ENCODE measurements around the gene VIT.

Gene VIT

DNA sequence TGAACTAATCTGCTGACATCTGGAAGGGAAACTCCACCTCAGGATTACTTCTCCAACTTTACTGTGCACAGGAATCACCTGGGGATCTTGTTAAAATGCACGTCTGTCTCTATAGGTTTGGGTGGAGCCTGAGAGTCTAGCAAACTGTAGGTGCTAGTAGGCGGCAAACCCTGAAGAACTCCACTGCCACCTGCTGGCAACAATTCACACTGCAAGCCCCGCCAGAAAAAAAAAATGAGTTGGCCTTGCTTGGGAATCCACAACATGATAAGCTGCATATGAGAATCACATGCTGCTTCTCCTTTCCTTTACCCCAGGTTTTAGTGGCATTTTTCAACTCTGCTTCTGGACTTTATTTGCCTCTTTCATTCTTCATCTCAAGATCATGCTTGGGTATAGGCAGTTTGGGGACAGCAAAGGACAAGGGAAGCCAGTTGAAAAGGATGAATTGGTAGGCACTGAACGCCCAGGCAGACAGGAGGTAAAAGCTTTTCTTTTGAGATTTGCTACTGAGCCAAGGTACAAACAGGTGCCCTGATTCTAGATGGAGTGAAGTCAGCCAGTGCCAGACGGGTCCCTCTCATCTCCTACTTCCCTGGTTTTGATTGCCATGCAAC, 88.8 kb downstream of the VIT start:
- Histone ChIP-seq H3K4me3 (ENCODE audit: low read depth, low read length) (0 out of 2 replicates have a peak overlapping the region, but pooled peaks have one; percentile 2), H3K27ac (ENCODE audit: low read depth, low read length) (no peak overlapping the region), H3K27me3 (ENCODE audit: control insufficient read depth, insufficient read depth, low read length) (no peaks in the 10 kb centered on the region), H3K9me3 (ENCODE audit: control insufficient read depth, insufficient read depth, low read depth, low read length) (no peaks in the 10 kb centered on the region), H3K9ac (ENCODE audit: low read length) (no peak overlapping the region), H3K4me1 (ENCODE audit: control insufficient read depth, insufficient read depth, low read length) (peaks cover 35% of the 10 kb centered on the region), H3K36me3 (ENCODE audit: control insufficient read depth, insufficient read depth, low read length) (no peaks in the 10 kb centered on the region)

DNA sequence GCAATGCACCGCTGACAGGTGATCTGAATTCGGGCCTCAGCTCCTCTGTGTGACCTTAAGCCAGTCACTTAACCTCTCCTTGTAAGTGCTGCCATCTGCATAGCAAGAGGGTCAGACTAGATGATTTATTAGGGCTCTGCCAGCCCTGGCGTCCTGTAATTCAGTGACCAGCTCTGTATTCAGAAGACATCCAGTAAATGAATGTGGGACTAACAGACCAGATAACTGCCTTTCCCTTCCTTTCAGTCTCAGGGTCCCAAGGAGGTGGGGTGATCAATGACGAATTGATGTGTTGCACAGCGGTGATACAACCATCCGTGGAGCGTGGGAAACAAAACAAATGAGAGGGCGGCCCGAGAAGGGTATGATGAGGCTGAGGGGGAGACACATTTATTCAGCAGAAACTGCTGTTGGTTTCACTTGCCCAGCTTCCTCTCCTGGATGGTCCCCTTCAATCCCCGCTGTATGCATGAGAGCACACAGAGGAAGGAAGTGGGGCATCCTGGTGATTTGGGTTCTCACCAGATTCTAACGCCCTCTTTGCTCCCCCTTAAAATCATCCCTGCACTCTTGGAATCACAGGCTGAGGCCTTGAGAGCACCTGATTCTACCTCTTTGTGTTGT, 92.8 kb downstream of the VIT start:
- Histone ChIP-seq H3K4me3 (ENCODE audit: low read depth, low read length) (no peak overlapping the region), H3K4me1 (ENCODE audit: control insufficient read depth, insufficient read depth, low read length) (peaks cover 14% of the 10 kb centered on the region), H3K36me3 (ENCODE audit: control insufficient read depth, insufficient read depth, low read length) (no peaks in the 10 kb centered on the region), H3K9me3 (ENCODE audit: control insufficient read depth, insufficient read depth, low read depth, low read length) (no peaks in the 10 kb centered on the region), H3K27ac (ENCODE audit: low read depth, low read length) (no peak overlapping the region), H3K27me3 (ENCODE audit: control insufficient read depth, insufficient read depth, low read length) (no peaks in the 10 kb centered on the region), H3K9ac (ENCODE audit: low read length) (no peak overlapping the region)

DNA sequence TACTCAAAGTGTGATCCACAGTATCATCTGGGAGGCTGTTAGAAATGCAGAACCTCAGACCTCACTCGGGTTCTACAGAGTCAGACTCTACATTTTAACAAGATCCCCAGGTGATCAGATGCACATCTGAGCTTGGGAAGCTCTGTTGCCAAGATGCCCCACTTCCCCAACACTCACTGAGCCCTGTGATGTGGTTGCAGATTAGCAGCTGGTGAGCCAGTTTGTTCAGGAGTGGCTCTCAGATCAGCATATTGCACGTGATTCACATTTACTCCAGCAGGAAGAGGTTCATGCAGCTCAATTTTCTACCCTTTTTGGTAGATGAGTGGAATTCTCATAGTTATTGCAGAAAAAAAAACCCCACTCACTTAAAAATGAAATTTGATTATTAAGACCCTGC, 96.4 kb downstream of the VIT start:
- no peaks in the 10 kb centered on the region for H3K9me3 ChIP-seq (ENCODE audit: control insufficient read depth, insufficient read depth, low read depth, low read length)
- H3K4me1 ChIP-seq (ENCODE audit: control insufficient read depth, insufficient read depth, low read length) = peaks cover 9% of the 10 kb centered on the region
- no peak overlapping the region for H3K4me3 ChIP-seq (ENCODE audit: low read depth, low read length)
- no peak overlapping the region for H3K27ac ChIP-seq (ENCODE audit: low read depth, low read length)
- H3K27me3 ChIP-seq (ENCODE audit: control insufficient read depth, insufficient read depth, low read length) = no peaks in the 10 kb centered on the region
- no peak overlapping the region for H3K9ac ChIP-seq (ENCODE audit: low read length)
- no peaks in the 10 kb centered on the region for H3K36me3 ChIP-seq (ENCODE audit: control insufficient read depth, insufficient read depth, low read length)

DNA sequence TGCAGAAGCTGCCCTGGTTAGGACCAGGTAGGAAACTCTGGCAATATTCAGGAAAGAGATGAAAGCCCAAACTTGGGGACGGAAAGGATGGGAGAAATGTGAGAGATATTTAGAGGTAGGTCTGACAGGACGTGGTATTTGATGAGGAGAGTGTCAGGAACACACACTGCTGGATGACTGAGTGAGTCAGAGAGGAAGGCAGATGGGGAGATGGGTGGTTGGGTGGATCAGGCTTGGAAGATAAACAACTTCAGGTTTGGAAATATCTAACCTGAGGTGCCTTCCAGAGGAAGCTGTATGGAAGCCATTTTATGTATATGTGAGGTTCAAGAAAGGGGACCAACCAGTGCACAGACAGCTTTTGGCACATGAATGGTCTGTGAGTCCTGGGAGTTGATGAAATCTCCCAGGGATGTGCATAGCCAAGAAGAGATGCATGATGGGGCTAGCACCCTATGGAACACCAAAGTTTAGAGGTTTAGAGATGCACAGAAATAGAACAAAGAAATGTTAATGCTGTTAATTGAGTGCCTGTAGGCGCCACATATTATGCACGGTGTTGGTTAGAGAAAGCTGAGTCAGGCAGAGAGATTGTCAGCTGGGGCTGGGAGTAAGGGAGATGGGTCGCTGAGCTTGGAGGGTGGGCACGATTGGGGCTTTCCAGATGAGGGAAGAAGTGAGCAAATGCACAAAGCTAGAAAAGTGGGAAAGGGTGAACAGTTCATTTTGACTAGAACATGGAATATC, 101.0 kb downstream of the VIT start:
- H3K9me3 ChIP-seq (ENCODE audit: control insufficient read depth, insufficient read depth, low read depth, low read length) = no peaks in the 10 kb centered on the region
- no peak overlapping the region for H3K27ac ChIP-seq (ENCODE audit: low read depth, low read length)
- no peaks in the 10 kb centered on the region for H3K36me3 ChIP-seq (ENCODE audit: control insufficient read depth, insufficient read depth, low read length)
- no peak overlapping the region for H3K9ac ChIP-seq (ENCODE audit: low read length)
- H3K4me3 ChIP-seq (ENCODE audit: low read depth, low read length) = no peak overlapping the region
- peaks cover 10% of the 10 kb centered on the region for H3K4me1 ChIP-seq (ENCODE audit: control insufficient read depth, insufficient read depth, low read length)
- no peaks in the 10 kb centered on the region for H3K27me3 ChIP-seq (ENCODE audit: control insufficient read depth, insufficient read depth, low read length)

DNA sequence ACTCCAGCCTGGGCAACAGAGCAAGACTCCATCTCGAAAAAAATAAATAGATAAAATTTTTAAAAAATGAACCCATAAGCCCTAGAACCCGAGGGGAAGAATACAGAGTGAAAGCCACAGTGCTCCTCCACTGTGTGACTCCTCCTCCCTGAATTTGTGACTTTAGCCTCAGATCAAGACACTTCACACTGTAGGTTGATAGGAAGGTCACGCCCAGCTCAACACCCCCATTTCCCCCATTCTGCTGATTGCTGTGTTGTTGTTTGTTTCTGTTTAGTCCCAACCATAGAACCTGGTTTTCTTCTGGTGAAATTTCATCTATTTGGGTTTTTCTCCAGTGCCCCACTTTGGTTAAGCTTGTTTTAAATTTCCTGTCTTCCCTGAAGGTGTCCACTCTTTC, 102.2 kb downstream of the VIT start:
- no peak overlapping the region for H3K4me3 ChIP-seq (ENCODE audit: low read depth, low read length)
- H3K9me3 ChIP-seq (ENCODE audit: control insufficient read depth, insufficient read depth, low read depth, low read length) = peaks cover 6% of the 10 kb centered on the region
- no peak overlapping the region for H3K9ac ChIP-seq (ENCODE audit: low read length)
- H3K27me3 ChIP-seq (ENCODE audit: control insufficient read depth, insufficient read depth, low read length) = no peaks in the 10 kb centered on the region
- H3K27ac ChIP-seq (ENCODE audit: low read depth, low read length) = no peak overlapping the region
- no peaks in the 10 kb centered on the region for H3K36me3 ChIP-seq (ENCODE audit: control insufficient read depth, insufficient read depth, low read length)
- H3K4me1 ChIP-seq (ENCODE audit: control insufficient read depth, insufficient read depth, low read length) = peaks cover 10% of the 10 kb centered on the region

DNA sequence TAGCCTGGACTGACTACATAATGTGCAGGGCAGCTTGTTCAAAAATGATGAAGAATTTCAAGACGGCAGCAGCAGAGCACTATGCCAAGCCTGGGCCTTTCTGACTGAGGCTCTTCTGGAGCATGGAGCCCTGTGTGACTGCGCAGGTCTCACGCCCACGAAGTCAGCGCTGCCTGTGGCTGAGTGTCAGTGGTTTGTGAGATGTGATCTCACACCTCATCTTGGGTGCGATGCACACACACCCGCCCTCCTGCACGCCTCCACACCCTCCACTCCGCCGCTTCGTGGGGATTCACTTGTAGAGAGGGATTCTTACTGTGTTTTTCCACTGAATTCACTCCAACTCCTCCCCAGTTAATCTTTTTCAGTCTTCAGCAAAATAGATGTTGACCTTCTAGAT, 103.9 kb downstream of the VIT start:
- peaks cover 10% of the 10 kb centered on the region for H3K4me1 ChIP-seq (ENCODE audit: control insufficient read depth, insufficient read depth, low read length)
- no peak overlapping the region for H3K4me3 ChIP-seq (ENCODE audit: low read depth, low read length)
- H3K27me3 ChIP-seq (ENCODE audit: control insufficient read depth, insufficient read depth, low read length) = no peaks in the 10 kb centered on the region
- H3K27ac ChIP-seq (ENCODE audit: low read depth, low read length) = no peak overlapping the region
- peaks cover 9% of the 10 kb centered on the region for H3K9me3 ChIP-seq (ENCODE audit: control insufficient read depth, insufficient read depth, low read depth, low read length)
- H3K36me3 ChIP-seq (ENCODE audit: control insufficient read depth, insufficient read depth, low read length) = no peaks in the 10 kb centered on the region
- H3K9ac ChIP-seq (ENCODE audit: low read length) = no peak overlapping the region

DNA sequence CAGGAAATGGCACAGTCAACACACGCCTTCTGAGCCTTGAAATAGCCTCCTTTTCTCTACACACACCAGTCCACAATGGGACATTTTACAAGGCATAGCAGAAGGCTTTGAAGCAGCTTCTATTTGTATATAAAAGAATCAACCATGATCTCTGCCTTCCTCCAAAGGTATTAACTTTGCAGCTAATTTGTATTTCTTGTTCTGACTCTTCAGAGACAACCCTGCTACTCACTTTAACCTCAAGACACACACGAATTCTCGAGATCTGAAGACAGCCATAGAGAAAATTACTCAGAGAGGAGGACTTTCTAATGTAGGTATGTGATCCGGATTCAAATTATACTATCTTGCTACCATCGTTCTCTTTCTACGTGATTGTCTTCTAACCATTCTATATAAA, 104.6 kb downstream of the VIT start:
- H3K27me3 ChIP-seq (ENCODE audit: control insufficient read depth, insufficient read depth, low read length) = no peaks in the 10 kb centered on the region
- no peaks in the 10 kb centered on the region for H3K36me3 ChIP-seq (ENCODE audit: control insufficient read depth, insufficient read depth, low read length)
- H3K9ac ChIP-seq (ENCODE audit: low read length) = no peak overlapping the region
- peaks cover 10% of the 10 kb centered on the region for H3K4me1 ChIP-seq (ENCODE audit: control insufficient read depth, insufficient read depth, low read length)
- H3K9me3 ChIP-seq (ENCODE audit: control insufficient read depth, insufficient read depth, low read depth, low read length) = peaks cover 9% of the 10 kb centered on the region
- H3K4me3 ChIP-seq (ENCODE audit: low read depth, low read length) = no peak overlapping the region
- no peak overlapping the region for H3K27ac ChIP-seq (ENCODE audit: low read depth, low read length)

DNA sequence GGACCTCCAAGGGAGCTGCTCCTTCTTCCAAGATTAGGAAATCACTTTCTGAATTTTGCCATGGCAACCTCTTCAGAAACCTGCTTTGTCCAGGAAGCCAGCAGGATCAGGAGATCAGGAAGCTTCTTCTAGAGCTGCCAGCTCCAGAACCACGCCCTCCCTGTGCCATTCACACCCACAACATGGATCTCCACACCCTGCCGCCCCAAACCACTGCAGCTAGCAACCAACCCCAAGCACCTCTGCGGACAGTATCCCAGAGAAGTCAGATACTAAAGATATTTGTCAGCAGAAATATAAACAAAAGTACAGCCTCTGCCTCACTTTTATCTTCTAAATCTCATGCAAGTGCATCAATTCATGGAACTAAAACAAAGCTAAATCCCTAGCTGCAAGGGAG, 106.4 kb downstream of the VIT start:
- H3K9me3 ChIP-seq (ENCODE audit: control insufficient read depth, insufficient read depth, low read depth, low read length) = peaks cover 10% of the 10 kb centered on the region
- no peaks in the 10 kb centered on the region for H3K36me3 ChIP-seq (ENCODE audit: control insufficient read depth, insufficient read depth, low read length)
- no peak overlapping the region for H3K27ac ChIP-seq (ENCODE audit: low read depth, low read length)

DNA sequence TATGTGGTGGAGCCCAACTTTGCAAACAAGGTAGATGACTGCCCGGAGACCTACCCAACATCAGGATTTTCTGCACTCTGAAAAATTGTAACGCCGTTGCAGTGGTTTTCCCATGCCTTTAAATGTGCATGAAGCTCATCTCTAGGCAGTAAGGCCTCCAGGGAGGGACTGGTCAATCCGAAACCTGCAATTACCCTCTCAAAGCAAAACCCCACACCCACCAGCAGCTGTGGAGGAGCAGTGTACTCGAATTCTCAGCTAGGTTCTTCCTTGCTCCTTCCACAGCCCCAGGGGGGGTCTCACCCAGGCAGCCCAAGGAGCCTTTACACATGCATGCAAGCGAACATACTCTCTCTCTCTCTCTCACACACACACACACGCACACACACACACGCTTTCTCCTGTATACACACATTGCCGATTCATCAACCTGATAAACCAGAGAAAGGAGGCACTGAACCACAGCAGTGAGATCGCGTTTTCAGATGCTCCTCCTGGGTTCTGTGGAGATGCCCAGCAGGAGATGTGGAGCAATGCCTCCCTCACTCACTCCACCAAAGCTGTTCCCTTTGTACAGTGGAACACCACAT, 109.2 kb downstream of the VIT start:
- Histone ChIP-seq H3K27me3 (ENCODE audit: control insufficient read depth, insufficient read depth, low read length) (no peaks in the 10 kb centered on the region), H3K27ac (ENCODE audit: low read depth, low read length) (no peak overlapping the region), H3K9ac (ENCODE audit: low read length) (no peak overlapping the region), H3K4me1 (ENCODE audit: control insufficient read depth, insufficient read depth, low read length) (no peaks in the 10 kb centered on the region), H3K9me3 (ENCODE audit: control insufficient read depth, insufficient read depth, low read depth, low read length) (peaks cover 19% of the 10 kb centered on the region), H3K4me3 (ENCODE audit: low read depth, low read length) (no peak overlapping the region), H3K36me3 (ENCODE audit: control insufficient read depth, insufficient read depth, low read length) (no peaks in the 10 kb centered on the region)

More for the DNA sequence above, 106.4 kb downstream of the VIT start:
- Histone ChIP-seq H3K9ac (ENCODE audit: low read length) (no peak overlapping the region), H3K4me1 (ENCODE audit: control insufficient read depth, insufficient read depth, low read length) (0 out of 2 replicates have a peak, but pooled peaks cover under 1% of the 10 kb centered on the region), H3K4me3 (ENCODE audit: low read depth, low read length) (no peak overlapping the region), H3K27me3 (ENCODE audit: control insufficient read depth, insufficient read depth, low read length) (no peaks in the 10 kb centered on the region)

DNA sequence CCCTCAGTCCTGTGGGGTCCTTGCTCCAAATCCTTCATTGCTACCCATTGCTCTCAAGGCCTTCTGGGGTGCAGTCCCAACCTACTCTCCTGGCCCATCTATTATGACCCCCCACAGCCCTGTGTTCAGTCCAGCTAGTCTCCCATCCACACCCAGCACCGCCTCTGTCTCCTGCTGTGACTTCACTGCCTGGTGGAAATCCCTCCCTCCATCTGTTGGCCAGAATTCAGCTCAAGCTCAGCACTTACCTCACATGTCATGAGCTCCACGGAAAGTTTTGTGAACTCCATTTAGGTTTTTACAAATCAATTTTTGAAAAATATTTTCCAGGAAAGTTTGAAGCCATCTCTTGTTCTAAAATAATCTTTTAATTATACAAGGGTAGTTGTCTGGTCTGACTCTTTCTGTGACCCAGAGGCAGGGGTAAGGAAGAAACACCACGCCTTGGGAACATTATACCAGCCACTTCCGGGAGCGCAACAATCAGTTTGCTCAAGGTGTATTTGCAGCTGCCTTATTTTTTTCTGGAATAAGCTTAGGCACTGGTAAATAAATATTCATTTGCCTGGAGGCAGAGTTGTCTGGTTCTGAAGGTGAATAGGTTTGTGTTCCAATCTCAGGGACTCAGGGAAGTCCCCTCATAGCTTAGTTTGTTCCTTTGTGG, 110.8 kb downstream of the VIT start:
- Histone ChIP-seq H3K36me3 (ENCODE audit: control insufficient read depth, insufficient read depth, low read length) (no peaks in the 10 kb centered on the region), H3K4me3 (ENCODE audit: low read depth, low read length) (no peak overlapping the region), H3K27me3 (ENCODE audit: control insufficient read depth, insufficient read depth, low read length) (no peaks in the 10 kb centered on the region), H3K4me1 (ENCODE audit: control insufficient read depth, insufficient read depth, low read length) (no peaks in the 10 kb centered on the region), H3K9me3 (ENCODE audit: control insufficient read depth, insufficient read depth, low read depth, low read length) (peaks cover 19% of the 10 kb centered on the region), H3K27ac (ENCODE audit: low read depth, low read length) (no peak overlapping the region), H3K9ac (ENCODE audit: low read length) (no peak overlapping the region)
